K562 (cell line): ENCODE results near the gene VWA7. TPM values are rescaled to one million over a fixed set of nuclear protein-coding genes. Genes with fewer than 3 reads are reported as not detected.

Experiments
- BRD9 ChIP-seq: fragments of 450-650 bp; IDR thresholded peaks from 2 replicates; pipeline ENCODE4 v1.6.1; 2018; ENCODE audit warnings: low read depth; ENCODE audit not compliant: partially characterized antibody
- CBX2 ChIP-seq: fragments of 200-600 bp; sonication (generic); IDR thresholded peaks from one replicate; pipeline ENCODE4 v1.6.1; 2012; ENCODE audit warnings: mild to moderate bottlenecking, low read length, inconsistent platforms; ENCODE audit not compliant: insufficient read depth, poor library complexity, severe bottlenecking
- GABPB2 ChIP-seq: fragments of 250-450 bp; sonication (Bioruptor Pico); conservative IDR thresholded peaks from 2 replicates; pipeline ENCODE4 v1.5.1; 2021; ENCODE audit warnings: mild to moderate bottlenecking
- GTF2A2 ChIP-seq: IDR thresholded peaks from 2 replicates; pipeline ENCODE4 v1.6.1; 2016; ENCODE audit warnings: mild to moderate bottlenecking, missing genetic modification characterization, missing compliant biosample characterization
- NCOA2 ChIP-seq, 2 experiments: fragments of 450-650 bp; IDR thresholded peaks; 2 replicates each; pipeline ENCODE4 v1.6.1; 2018; ENCODE audit warnings: mild to moderate bottlenecking in 2 of 2, moderate library complexity in 1 of 2; ENCODE audit not compliant: partially characterized antibody in 2 of 2
- NRF1 ChIP-seq, 2 experiments: fragments of 450-650 bp; IDR thresholded peaks in 1 of 2; conservative IDR thresholded peaks in 1 of 2; 2 replicates each; pipeline ENCODE4 v1.6.1; 2014; ENCODE audit warnings: mild to moderate bottlenecking in 2 of 2
- PHF8 ChIP-seq: fragments of 200-600 bp; sonication (generic); IDR thresholded peaks from 2 replicates; pipeline ENCODE4 v1.6.1; 2012; ENCODE audit warnings: mixed run types, mild to moderate bottlenecking, inconsistent platforms, low read length, moderate library complexity, borderline replicate concordance
- PTBP1 ChIP-seq: fragments of 200-400 bp; formaldehyde crosslinking; IDR thresholded peaks from 2 replicates; pipeline ENCODE4 v1.6.1; 2017; ENCODE audit warnings: low read depth, low read length
- RBM14 ChIP-seq: fragments of 200-400 bp; formaldehyde crosslinking; IDR thresholded peaks from 2 replicates; pipeline ENCODE4 v1.6.1; 2018; ENCODE audit warnings: low read depth, mild to moderate bottlenecking, low read length, moderate library complexity, borderline replicate concordance; ENCODE audit not compliant: insufficient read depth
- RFX5 ChIP-seq: IDR thresholded peaks from 2 replicates; pipeline ENCODE4 v1.6.1; 2011; ENCODE audit warnings: low read depth, mild to moderate bottlenecking, improper control_type of control experiment, low read length
- TGIF2 ChIP-seq: sonication (generic); formaldehyde crosslinking; IDR thresholded peaks from 2 replicates; pipeline ENCODE4 v1.8.1; 2022; ENCODE audit warnings: mild to moderate bottlenecking, missing genetic modification reagents, moderate library complexity
- THRAP3 ChIP-seq: fragments of 450-650 bp; IDR thresholded peaks from 2 replicates; pipeline ENCODE4 v1.6.1; 2016; ENCODE audit warnings: mild to moderate bottlenecking, inconsistent platforms, borderline replicate concordance
- ZEB2 ChIP-seq: fragments of 450-650 bp; IDR thresholded peaks from 2 replicates; pipeline ENCODE4 v1.6.1; 2016
- polyA plus RNA-seq, 8 experiments: library from polyadenylated mRNA; depleted of rRNA in 4 of 8; stranded (reverse) in 5 of 8; unstranded in 3 of 8; fragments of >200 nt; fragmentation: Nextera tagmentation in 2 of 8; fragmentation: Illumina TruSeq in 1 of 8; extraction: Ambion mirVana in 2 of 8; extraction: Trizol in 1 of 8; gene quantifications; 2 replicates each; pipeline versions ENCODE4 v1.2.1 to v1.2.3, GENCODE V29; 2011 to 2014; ENCODE audit warnings: inconsistent platforms in 1 of 8, missing spikeins in 1 of 8
- total RNA-seq, 7 experiments: library from RNA; depleted of rRNA in 6 of 7; stranded (reverse); fragments of >200 nt in 6 of 7; fragmentation: Illumina TruSeq in 2 of 7; extraction: Trizol in 2 of 7; gene quantifications; 2 replicates each; pipeline versions ENCODE4 v1.2.1 to v1.2.3, GENCODE V29; 2011 to 2021; ENCODE audit warnings: low replicate concordance in 1 of 7
- TF ChIP-seq, protein P1 (sequence below), 2 experiments: fragments of 200-800 bp in 1 of 2; sonication (Bioruptor generic) in 1 of 2; sonication (generic) in 1 of 2; formaldehyde crosslinking in 1 of 2; IDR thresholded peaks in 1 of 2; conservative IDR thresholded peaks in 1 of 2; 2 replicates each; pipeline versions ENCODE4 v1.5.0 to v1.6.1; 2016 to 2020; ENCODE audit warnings: missing compliant biosample characterization in 1 of 2, missing genetic modification characterization in 1 of 2, missing genetic modification reagents in 1 of 2
- TF ChIP-seq, protein P2 (sequence below): fragments of 450-650 bp; formaldehyde crosslinking; IDR thresholded peaks from 2 replicates; pipeline ENCODE4 v1.4.0; 2022; ENCODE audit warnings: missing genetic modification characterization
- TF ChIP-seq, protein P3 (sequence below): fragments of 450-650 bp; formaldehyde crosslinking; IDR thresholded peaks from 2 replicates; pipeline ENCODE4 v1.4.0; 2020; ENCODE audit warnings: mild to moderate bottlenecking, mixed read lengths
- TF ChIP-seq, protein P4 (sequence below): fragments of 450-650 bp; IDR thresholded peaks from 2 replicates; pipeline ENCODE4 v1.6.1; 2014; ENCODE audit warnings: low read depth, mild to moderate bottlenecking, moderate library complexity, borderline replicate concordance
- TF ChIP-seq, protein P5 (sequence below), 2 experiments: fragments of 450-650 bp in 1 of 2; sonication (generic) in 1 of 2; formaldehyde crosslinking in 1 of 2; IDR thresholded peaks in 1 of 2; conservative IDR thresholded peaks in 1 of 2; 2 replicates each; pipeline versions ENCODE4 v1.6.1 to v1.8.1; 2016 to 2023; ENCODE audit warnings: mild to moderate bottlenecking in 2 of 2, moderate library complexity in 2 of 2, inconsistent platforms in 1 of 2, missing genetic modification reagents in 1 of 2

The VWA7 gene
- total and polyA plus RNA-seq, 9 of the 15 experiments (the other 6 are each of a cell fraction or from before 2014, with no cell fraction given), result 0.18 to 2.9 (median 0.95) TPM

DNA sequence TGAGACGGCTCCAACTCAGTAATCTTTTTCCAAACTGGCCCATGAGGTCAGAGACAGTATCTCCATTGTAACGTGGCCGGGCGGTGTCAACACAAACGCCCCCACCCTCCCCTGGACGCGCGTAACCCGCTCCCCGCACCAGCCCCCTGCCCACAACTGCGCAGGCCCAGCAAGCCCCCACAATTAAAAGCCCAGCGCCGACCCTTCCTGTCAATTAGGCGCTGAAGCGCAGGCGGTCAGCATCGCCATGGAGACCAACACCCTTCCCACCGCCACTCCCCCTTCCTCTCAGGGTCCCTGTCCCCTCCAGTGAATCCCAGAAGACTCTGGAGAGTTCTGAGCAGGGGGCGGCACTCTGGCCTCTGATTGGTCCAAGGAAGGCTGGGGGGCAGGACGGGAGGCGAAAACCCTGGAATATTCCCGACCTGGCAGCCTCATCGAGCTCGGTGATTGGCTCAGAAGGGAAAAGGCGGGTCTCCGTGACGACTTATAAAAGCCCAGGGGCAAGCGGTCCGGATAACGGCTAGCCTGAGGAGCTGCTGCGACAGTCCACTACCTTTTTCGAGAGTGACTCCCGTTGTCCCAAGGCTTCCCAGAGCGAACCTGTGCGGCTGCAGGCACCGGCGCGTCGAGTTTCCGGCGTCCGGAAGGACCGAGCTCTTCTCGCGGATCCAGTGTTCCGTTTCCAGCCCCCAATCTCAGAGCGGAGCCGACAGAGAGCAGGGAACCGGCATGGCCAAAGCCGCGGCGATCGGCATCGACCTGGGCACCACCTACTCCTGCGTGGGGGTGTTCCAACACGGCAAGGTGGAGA lies 38.1 kb upstream of the VWA7 start, which contains the start of the genes HSPA1A and HSPA1L (continued):
- peak; percentile 85 to 87 for TF ChIP-seq NRF1 (conservative IDR thresholded peaks at IDR 0.05 in 1 of 2, IDR thresholded peaks at IDR 0.05 in 1 of 2)
- TF ChIP-seq, protein P1, sequence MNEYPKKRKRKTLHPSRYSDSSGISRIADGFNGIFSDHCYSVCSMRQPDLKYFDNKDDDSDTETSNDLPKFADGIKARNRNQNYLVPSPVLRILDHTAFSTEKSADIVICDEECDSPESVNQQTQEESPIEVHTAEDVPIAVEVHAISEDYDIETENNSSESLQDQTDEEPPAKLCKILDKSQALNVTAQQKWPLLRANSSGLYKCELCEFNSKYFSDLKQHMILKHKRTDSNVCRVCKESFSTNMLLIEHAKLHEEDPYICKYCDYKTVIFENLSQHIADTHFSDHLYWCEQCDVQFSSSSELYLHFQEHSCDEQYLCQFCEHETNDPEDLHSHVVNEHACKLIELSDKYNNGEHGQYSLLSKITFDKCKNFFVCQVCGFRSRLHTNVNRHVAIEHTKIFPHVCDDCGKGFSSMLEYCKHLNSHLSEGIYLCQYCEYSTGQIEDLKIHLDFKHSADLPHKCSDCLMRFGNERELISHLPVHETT (CRISPR knock-in tag; conservative IDR thresholded peaks at IDR 0.05 in 1 of 2, IDR thresholded peaks at IDR 0.05 in 1 of 2), result no peak
- peak; percentile 64 for TF ChIP-seq PHF8
- TF ChIP-seq NCOA2 (IDR thresholded peaks at IDR 0.05; ENCODE audit: partially characterized antibody in 2 of 2), result no peak
- TF ChIP-seq, protein P2, sequence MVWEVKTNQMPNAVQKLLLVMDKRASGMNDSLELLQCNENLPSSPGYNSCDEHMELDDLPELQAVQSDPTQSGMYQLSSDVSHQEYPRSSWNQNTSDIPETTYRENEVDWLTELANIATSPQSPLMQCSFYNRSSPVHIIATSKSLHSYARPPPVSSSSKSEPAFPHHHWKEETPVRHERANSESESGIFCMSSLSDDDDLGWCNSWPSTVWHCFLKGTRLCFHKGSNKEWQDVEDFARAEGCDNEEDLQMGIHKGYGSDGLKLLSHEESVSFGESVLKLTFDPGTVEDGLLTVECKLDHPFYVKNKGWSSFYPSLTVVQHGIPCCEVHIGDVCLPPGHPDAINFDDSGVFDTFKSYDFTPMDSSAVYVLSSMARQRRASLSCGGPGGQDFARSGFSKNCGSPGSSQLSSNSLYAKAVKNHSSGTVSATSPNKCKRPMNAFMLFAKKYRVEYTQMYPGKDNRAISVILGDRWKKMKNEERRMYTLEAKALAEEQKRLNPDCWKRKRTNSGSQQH (CRISPR knock-in tag), result peak; percentile 93
- no peak for TF ChIP-seq RBM14
- no peak for TF ChIP-seq CBX2
- TF ChIP-seq THRAP3, result no peak
- no peak; the same call in 1 of the 2 replicates for TF ChIP-seq RFX5
- peak; percentile 4 for TF ChIP-seq BRD9
- TF ChIP-seq, protein P3, sequence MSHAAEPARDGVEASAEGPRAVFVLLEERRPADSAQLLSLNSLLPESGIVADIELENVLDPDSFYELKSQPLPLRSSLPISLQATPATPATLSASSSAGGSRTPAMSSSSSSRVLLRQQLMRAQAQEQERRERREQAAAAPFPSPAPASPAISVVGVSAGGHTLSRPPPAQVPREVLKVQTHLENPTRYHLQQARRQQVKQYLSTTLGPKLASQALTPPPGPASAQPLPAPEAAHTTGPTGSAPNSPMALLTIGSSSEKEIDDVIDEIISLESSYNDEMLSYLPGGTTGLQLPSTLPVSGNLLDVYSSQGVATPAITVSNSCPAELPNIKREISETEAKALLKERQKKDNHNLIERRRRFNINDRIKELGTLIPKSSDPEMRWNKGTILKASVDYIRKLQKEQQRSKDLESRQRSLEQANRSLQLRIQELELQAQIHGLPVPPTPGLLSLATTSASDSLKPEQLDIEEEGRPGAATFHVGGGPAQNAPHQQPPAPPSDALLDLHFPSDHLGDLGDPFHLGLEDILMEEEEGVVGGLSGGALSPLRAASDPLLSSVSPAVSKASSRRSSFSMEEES (CRISPR knock-in tag), result 0 out of 2 replicates have a peak, but pooled peaks have one; percentile 0
- TF ChIP-seq ZEB2, result no peak; the same call in 1 of the 2 replicates
- TF ChIP-seq PTBP1, result peak; percentile 78; the same call in 1 of the 2 replicates
- TF ChIP-seq GABPB2 (CRISPR knock-in tag), result no peak
- no peak; the same call in 1 of the 2 replicates for TF ChIP-seq TGIF2 (CRISPR knock-in tag)
- TF ChIP-seq, protein P4, sequence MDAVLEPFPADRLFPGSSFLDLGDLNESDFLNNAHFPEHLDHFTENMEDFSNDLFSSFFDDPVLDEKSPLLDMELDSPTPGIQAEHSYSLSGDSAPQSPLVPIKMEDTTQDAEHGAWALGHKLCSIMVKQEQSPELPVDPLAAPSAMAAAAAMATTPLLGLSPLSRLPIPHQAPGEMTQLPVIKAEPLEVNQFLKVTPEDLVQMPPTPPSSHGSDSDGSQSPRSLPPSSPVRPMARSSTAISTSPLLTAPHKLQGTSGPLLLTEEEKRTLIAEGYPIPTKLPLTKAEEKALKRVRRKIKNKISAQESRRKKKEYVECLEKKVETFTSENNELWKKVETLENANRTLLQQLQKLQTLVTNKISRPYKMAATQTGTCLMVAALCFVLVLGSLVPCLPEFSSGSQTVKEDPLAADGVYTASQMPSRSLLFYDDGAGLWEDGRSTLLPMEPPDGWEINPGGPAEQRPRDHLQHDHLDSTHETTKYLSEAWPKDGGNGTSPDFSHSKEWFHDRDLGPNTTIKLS, result peak; percentile 77; the same call in 1 of the 2 replicates
- TF ChIP-seq GTF2A2 (tag), result peak; percentile 96
- TF ChIP-seq, protein P5, sequence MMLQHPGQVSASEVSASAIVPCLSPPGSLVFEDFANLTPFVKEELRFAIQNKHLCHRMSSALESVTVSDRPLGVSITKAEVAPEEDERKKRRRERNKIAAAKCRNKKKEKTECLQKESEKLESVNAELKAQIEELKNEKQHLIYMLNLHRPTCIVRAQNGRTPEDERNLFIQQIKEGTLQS (IDR thresholded peaks at IDR 0.05), result no peak
- TF ChIP-seq, protein P5 (CRISPR knock-in tag; conservative IDR thresholded peaks at IDR 0.05), result peak; percentile 6; the same call in 1 of the 2 replicates
